Liver (tissue), 9 donors: ENCODE measurements around the gene TMEM184C. TPM values are rescaled to one million over a fixed set of nuclear protein-coding genes. Genes with fewer than 3 reads are reported as not detected.

Experiments used
- DNase-seq: peaks from one replicate; pipeline ENCODE4 v3.0.0-alpha.2; 2017; ENCODE audit warnings: low spot score
- H3K27ac ChIP-seq, 2 donors: one replicate each; pipeline ENCODE4 v1.7.0; 2013; ENCODE audit warnings: inconsistent platforms in 2 of 2, low read length in 2 of 2, control low read depth in 1 of 2, low read depth in 1 of 2, mild to moderate bottlenecking in 1 of 2
- H3K27me3 ChIP-seq, 4 donors: one replicate each; pipeline versions ENCODE4 v1.6.1 to v1.7.0; 2013; ENCODE audit warnings: low read length in 3 of 4, inconsistent platforms in 1 of 4, mild to moderate bottlenecking in 1 of 4, moderate library complexity in 1 of 4; ENCODE audit not compliant: control insufficient read depth in 4 of 4, insufficient read depth in 4 of 4
- H3K36me3 ChIP-seq, 4 donors: one replicate each; pipeline versions ENCODE4 v1.6.1 to v1.7.0; 2013; ENCODE audit warnings: low read length in 3 of 4, mild to moderate bottlenecking in 3 of 4, low read depth in 1 of 4, moderate library complexity in 1 of 4; ENCODE audit not compliant: control insufficient read depth in 4 of 4, insufficient read depth in 3 of 4
- H3K4me1 ChIP-seq, 4 donors: one replicate each; pipeline versions ENCODE4 v1.6.1 to v1.7.0; 2013; ENCODE audit warnings: low read length in 3 of 4, mild to moderate bottlenecking in 3 of 4, moderate library complexity in 1 of 4; ENCODE audit not compliant: control insufficient read depth in 4 of 4, insufficient read depth in 4 of 4
- H3K4me3 ChIP-seq, 3 donors: one replicate each; pipeline versions ENCODE4 v1.6.1 to v1.7.0; 2013; ENCODE audit warnings: low read length in 3 of 3, control low read depth in 1 of 3, low read depth in 1 of 3, mild to moderate bottlenecking in 1 of 3
- H3K9ac ChIP-seq, 2 donors: one replicate each; pipeline ENCODE4 v1.7.0; 2013; ENCODE audit warnings: low read length in 2 of 2, mild to moderate bottlenecking in 2 of 2, moderate library complexity in 2 of 2, control low read depth in 1 of 2, low read depth in 1 of 2
- H3K9me3 ChIP-seq, 4 donors: one replicate each; pipeline versions ENCODE4 v1.6.1 to v1.7.0; 2013; ENCODE audit warnings: low read length in 3 of 4; ENCODE audit not compliant: control insufficient read depth in 4 of 4
- EGR1 ChIP-seq, 2 donors: IDR thresholded peaks; 2 replicates each; pipeline ENCODE4 v1.6.1; 2016 to 2018; ENCODE audit warnings: antibody characterized with exemption in 2 of 2, low read depth in 2 of 2
- FOXA1 ChIP-seq: IDR thresholded peaks from 2 replicates; pipeline ENCODE4 v1.6.1; 2016; ENCODE audit warnings: antibody characterized with exemption
- FOXA2 ChIP-seq: IDR thresholded peaks from 2 replicates; pipeline ENCODE4 v1.6.1; 2016; ENCODE audit warnings: antibody characterized with exemption
- GABPA ChIP-seq, 2 donors: IDR thresholded peaks in 1 of 2; conservative IDR thresholded peaks in 1 of 2; 2 replicates each; pipeline ENCODE4 v1.6.1; 2016; ENCODE audit warnings: antibody characterized with exemption in 2 of 2, mild to moderate bottlenecking in 1 of 2, moderate library complexity in 1 of 2
- HNF4A ChIP-seq, 2 donors: conservative IDR thresholded peaks; 2 replicates each; pipeline ENCODE4 v1.6.1; 2016; ENCODE audit warnings: antibody characterized with exemption in 2 of 2, mild to moderate bottlenecking in 2 of 2
- HNF4G ChIP-seq: IDR thresholded peaks from 2 replicates; pipeline ENCODE4 v1.6.1; 2016; ENCODE audit warnings: antibody characterized with exemption
- JUND ChIP-seq, 2 donors: IDR thresholded peaks; 2 replicates each; pipeline ENCODE4 v1.6.1; 2016; ENCODE audit warnings: antibody characterized with exemption in 2 of 2
- MAX ChIP-seq: IDR thresholded peaks from 2 replicates; pipeline ENCODE4 v1.6.1; 2016; ENCODE audit warnings: antibody characterized with exemption
- NR2F2 ChIP-seq: IDR thresholded peaks from 2 replicates; pipeline ENCODE4 v1.6.1; 2016; ENCODE audit warnings: antibody characterized with exemption
- RAD21 ChIP-seq, 2 donors: IDR thresholded peaks; 2 replicates each; pipeline ENCODE4 v1.6.1; 2016; ENCODE audit warnings: antibody characterized with exemption in 2 of 2, mild to moderate bottlenecking in 2 of 2
- REST ChIP-seq: IDR thresholded peaks from 2 replicates; pipeline ENCODE4 v1.6.1; 2016; ENCODE audit warnings: antibody characterized with exemption, mild to moderate bottlenecking
- RXRA ChIP-seq, 2 donors: IDR thresholded peaks; 2 replicates each; pipeline ENCODE4 v1.6.1; 2017 to 2018; ENCODE audit warnings: antibody characterized with exemption in 2 of 2, mild to moderate bottlenecking in 1 of 2
- SP1 ChIP-seq: IDR thresholded peaks from 2 replicates; pipeline ENCODE4 v1.6.1; 2018; ENCODE audit warnings: antibody characterized with exemption, mild to moderate bottlenecking
- TAF1 ChIP-seq: conservative IDR thresholded peaks from 2 replicates; pipeline ENCODE4 v1.6.1; 2016; ENCODE audit warnings: antibody characterized with exemption, mild to moderate bottlenecking
- YY1 ChIP-seq: IDR thresholded peaks from 2 replicates; pipeline ENCODE4 v1.6.1; 2016; ENCODE audit warnings: antibody characterized with exemption, mild to moderate bottlenecking
- ZBTB33 ChIP-seq: IDR thresholded peaks from 2 replicates; pipeline ENCODE4 v1.6.1; 2016; ENCODE audit warnings: antibody characterized with exemption
- WGBS: extraction: QIAGEN DNeasy Blood & Tissue Kit; methylation state at CpG from one replicate; pipeline ENCODE4 v1.1.7; 2013; 5-methylcytosine and 5-hydroxymethylcytosine counted together
- polyA plus RNA-seq, 2 donors: library from polyadenylated mRNA; stranded (reverse) in 1 of 2; unstranded in 1 of 2; fragments of 200-250 nt in 1 of 2; fragments of >200 nt in 1 of 2; fragmentation: Nextera tagmentation in 1 of 2; extraction: Ambion mirVana in 1 of 2; gene quantifications; one replicate each; pipeline versions ENCODE4 v1.2.1 to v1.2.3, GENCODE V29; 2013 to 2015
- total RNA-seq, 2 donors: library from RNA; depleted of rRNA; stranded (reverse); fragments of >200 nt; gene quantifications; one replicate each; pipeline ENCODE4 v1.2.3, GENCODE V29; 2014
- TF ChIP-seq, protein P1 (sequence below): fragments of 150-350 bp; IDR thresholded peaks from 2 replicates; pipeline ENCODE4 v1.5.1; 2017; ENCODE audit warnings: improper control_type of control experiment, low read depth, low read length; ENCODE audit not compliant: missing input control
- TF ChIP-seq, protein P2 (sequence below): IDR thresholded peaks from 2 replicates; pipeline ENCODE4 v1.6.1; 2016; ENCODE audit warnings: antibody characterized with exemption
- donor health status: healthy.
- donor health status: healthy.
- donor health status: healthy.
- donor health status: healthy.
- donor health status: healthy.

The TMEM184C gene
- total and polyA plus RNA-seq, 4 donors: 9.1 to 31.4 (median 13.4) TPM

DNA sequence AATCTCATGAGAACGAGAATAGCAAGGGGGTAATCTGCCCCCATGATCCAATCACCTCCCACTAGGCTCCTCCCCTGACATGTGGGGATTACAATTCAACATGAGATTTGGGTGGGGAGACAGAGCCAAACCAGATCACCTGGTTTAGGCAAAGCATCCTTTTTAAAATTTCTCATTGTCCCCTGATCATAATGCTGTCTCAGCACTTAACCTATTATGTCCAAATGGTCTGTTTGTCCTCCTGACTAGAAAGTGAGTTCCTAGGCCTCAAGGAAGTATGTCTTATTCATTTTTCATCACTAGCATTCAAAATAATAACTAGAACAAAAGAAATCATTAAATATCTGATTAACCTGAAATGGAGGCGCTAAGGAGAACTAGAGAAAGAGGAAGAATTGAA lies 74.6 kb downstream of the TMEM184C start (continued):
- TF ChIP-seq FOXA1 (no peak), RXRA (IDR thresholded peaks at IDR 0.05) (no peak)

DNA sequence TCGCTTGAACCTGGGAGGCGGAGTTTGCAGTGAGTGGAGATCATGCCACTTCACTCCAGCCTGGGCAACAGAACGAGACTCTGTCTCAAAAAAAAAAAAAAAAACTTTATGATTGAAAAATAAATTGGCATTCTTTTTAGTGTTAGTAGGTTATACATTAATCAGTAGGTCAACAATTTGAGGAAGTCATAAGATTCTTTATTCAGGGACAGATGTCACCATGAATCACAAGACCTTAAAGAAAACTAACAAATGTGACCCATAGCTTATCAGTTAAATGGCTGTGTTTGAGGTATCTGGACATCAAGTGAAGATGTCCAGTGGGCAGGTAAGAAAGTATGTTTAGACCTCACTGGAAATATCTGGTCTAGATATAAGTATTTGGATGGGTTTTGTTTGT lies 76.0 kb downstream of the TMEM184C start:
- Histone ChIP-seq H3K4me3 (no peak overlapping the region), H3K9ac (no peak overlapping the region), H3K9me3 (no peaks in the 10 kb centered on the region), H3K4me1 (no peaks in the 10 kb centered on the region), H3K27me3 (peaks cover 0 to 4% (median 1%) of the 10 kb centered on the region in 4 donors), H3K36me3 (no peaks in the 10 kb centered on the region), H3K27ac (no peak overlapping the region)
- WGBS: 74% methylated on average over 3 of the region's 3 CpGs
- no peak for DNase-seq
- no peak for TF ChIP-seq JUND (IDR thresholded peaks at IDR 0.05)
- no peak for TF ChIP-seq RXRA (IDR thresholded peaks at IDR 0.05)
- TF ChIP-seq SP1: no peak
- no peak for TF ChIP-seq HNF4A (conservative IDR thresholded peaks at IDR 0.05)
- no peak for TF ChIP-seq EGR1 (IDR thresholded peaks at IDR 0.05; ENCODE audit: low read depth in 2 of 2)
- no peak for TF ChIP-seq RAD21 (IDR thresholded peaks at IDR 0.05)
- TF ChIP-seq, protein P1, sequence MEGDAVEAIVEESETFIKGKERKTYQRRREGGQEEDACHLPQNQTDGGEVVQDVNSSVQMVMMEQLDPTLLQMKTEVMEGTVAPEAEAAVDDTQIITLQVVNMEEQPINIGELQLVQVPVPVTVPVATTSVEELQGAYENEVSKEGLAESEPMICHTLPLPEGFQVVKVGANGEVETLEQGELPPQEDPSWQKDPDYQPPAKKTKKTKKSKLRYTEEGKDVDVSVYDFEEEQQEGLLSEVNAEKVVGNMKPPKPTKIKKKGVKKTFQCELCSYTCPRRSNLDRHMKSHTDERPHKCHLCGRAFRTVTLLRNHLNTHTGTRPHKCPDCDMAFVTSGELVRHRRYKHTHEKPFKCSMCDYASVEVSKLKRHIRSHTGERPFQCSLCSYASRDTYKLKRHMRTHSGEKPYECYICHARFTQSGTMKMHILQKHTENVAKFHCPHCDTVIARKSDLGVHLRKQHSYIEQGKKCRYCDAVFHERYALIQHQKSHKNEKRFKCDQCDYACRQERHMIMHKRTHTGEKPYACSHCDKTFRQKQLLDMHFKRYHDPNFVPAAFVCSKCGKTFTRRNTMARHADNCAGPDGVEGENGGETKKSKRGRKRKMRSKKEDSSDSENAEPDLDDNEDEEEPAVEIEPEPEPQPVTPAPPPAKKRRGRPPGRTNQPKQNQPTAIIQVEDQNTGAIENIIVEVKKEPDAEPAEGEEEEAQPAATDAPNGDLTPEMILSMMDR: no peak
- TF ChIP-seq, protein P2, sequence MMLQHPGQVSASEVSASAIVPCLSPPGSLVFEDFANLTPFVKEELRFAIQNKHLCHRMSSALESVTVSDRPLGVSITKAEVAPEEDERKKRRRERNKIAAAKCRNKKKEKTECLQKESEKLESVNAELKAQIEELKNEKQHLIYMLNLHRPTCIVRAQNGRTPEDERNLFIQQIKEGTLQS: no peak
- TF ChIP-seq HNF4G: no peak
- TF ChIP-seq ZBTB33: no peak
- no peak for TF ChIP-seq FOXA2
- no peak for TF ChIP-seq MAX
- TF ChIP-seq GABPA (IDR thresholded peaks at IDR 0.05 in 1 of 2, conservative IDR thresholded peaks at IDR 0.05 in 1 of 2): no peak
- TF ChIP-seq YY1: no peak
- TF ChIP-seq NR2F2: no peak
- no peak for TF ChIP-seq FOXA1
- no peak for TF ChIP-seq REST
- TF ChIP-seq TAF1: no peak
